GM12892 (cell line): Measurements from ENCODE around the gene LRFN2.

ENCODE experiments used
- POLR2A ChIP-seq: IDR thresholded peaks from 2 replicates; pipeline ENCODE4 v1.6.1; 2011; ENCODE audit warnings: low read depth, low read length, control low read depth
- POLR2AphosphoS5 ChIP-seq: IDR thresholded peaks from 2 replicates; pipeline ENCODE4 v1.6.1; 2011; ENCODE audit warnings: low read depth, low read length, control low read depth

DNA sequence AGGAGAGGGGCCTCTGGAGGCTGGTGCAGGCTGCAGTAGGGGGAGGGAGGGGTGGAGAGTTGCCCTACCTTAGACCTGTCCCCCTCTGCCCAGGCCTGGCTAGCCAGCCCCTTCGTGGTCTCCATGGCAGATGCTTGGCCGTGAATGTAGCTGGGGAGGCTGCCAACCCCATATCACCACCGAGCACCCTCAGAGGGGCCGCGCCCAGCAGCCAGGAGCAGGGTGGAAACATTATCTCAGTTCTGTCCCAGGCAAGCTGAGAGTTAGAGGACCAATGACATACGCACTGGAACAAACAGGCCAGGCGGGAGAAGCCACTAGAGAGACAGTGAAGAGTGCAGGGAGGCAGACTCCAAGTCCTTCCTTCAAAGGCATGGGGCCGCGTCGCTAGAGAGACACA lies 66.5 kb downstream of the LRFN2 start:
- TF ChIP-seq POLR2AphosphoS5 (no peak), POLR2A (no peak)
